Activated CD8-positive, alpha-beta memory T cell treated with anti-CD3 and anti-CD28 coated beads, Interleukin-2, amount 10 ng/mL, durations not matched to agents 7 days and 5 days (primary cell): Measurements from ENCODE around the gene ZBTB49. TPM values are rescaled to one million over a fixed set of nuclear protein-coding genes. Genes with fewer than 3 reads are reported as not detected.
"Not testable (repeated sequence)": the region's sequence is repeated elsewhere in the genome, so short reads cannot be mapped to it uniquely, and the experiment has no call there.

Experiments used
- ATAC-seq: fragments of 150-1000 bp; cut with Tn5 transposase; one replicate; pipeline ENCODE4 v1.10.0; 2021; ENCODE audit warnings: moderate library complexity
- CTCF ChIA-PET: fragments of 350-600 bp; sonication (Branson Sonifier 250); formaldehyde crosslinking; loops from one replicate; lab custom pipeline; 2021; ENCODE audit warnings: antibody characterized with exemption; lab: Charles Lee
- DNase-seq: peaks from one replicate; pipeline ENCODE4 v3.0.0-alpha.2; 2020
- H3K27ac Mint-ChIP-seq: one replicate; pipeline ENCODE4 v1.8.0; 2021; ENCODE audit warnings: mild to moderate bottlenecking, mixed read lengths
- H3K27me3 Mint-ChIP-seq: one replicate; pipeline ENCODE4 v1.8.0; 2021; ENCODE audit warnings: mixed read lengths
- H3K36me3 Mint-ChIP-seq: one replicate; pipeline ENCODE4 v1.8.0; 2021; ENCODE audit warnings: mild to moderate bottlenecking, mixed read lengths
- H3K4me1 Mint-ChIP-seq: one replicate; pipeline ENCODE4 v1.8.0; 2021; ENCODE audit warnings: mixed read lengths
- H3K4me3 Mint-ChIP-seq: one replicate; pipeline ENCODE4 v1.8.0; 2021; ENCODE audit warnings: mild to moderate bottlenecking, moderate library complexity, mixed read lengths
- H3K9me3 Mint-ChIP-seq: one replicate; pipeline ENCODE4 v1.8.0; 2022; ENCODE audit warnings: low read depth, mixed read lengths
- total RNA-seq, 2 experiments: library from RNA; stranded (reverse); gene quantifications; one replicate each; pipeline ENCODE4 v1.2.3, GENCODE V29; 2021

Gene ZBTB49, protein sequence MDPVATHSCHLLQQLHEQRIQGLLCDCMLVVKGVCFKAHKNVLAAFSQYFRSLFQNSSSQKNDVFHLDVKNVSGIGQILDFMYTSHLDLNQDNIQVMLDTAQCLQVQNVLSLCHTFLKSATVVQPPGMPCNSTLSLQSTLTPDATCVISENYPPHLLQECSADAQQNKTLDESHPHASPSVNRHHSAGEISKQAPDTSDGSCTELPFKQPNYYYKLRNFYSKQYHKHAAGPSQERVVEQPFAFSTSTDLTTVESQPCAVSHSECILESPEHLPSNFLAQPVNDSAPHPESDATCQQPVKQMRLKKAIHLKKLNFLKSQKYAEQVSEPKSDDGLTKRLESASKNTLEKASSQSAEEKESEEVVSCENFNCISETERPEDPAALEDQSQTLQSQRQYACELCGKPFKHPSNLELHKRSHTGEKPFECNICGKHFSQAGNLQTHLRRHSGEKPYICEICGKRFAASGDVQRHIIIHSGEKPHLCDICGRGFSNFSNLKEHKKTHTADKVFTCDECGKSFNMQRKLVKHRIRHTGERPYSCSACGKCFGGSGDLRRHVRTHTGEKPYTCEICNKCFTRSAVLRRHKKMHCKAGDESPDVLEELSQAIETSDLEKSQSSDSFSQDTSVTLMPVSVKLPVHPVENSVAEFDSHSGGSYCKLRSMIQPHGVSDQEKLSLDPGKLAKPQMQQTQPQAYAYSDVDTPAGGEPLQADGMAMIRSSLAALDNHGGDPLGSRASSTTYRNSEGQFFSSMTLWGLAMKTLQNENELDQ
- total RNA-seq, result 1 to 10 TPM; 4.8 to 8.1 TPM

DNA sequence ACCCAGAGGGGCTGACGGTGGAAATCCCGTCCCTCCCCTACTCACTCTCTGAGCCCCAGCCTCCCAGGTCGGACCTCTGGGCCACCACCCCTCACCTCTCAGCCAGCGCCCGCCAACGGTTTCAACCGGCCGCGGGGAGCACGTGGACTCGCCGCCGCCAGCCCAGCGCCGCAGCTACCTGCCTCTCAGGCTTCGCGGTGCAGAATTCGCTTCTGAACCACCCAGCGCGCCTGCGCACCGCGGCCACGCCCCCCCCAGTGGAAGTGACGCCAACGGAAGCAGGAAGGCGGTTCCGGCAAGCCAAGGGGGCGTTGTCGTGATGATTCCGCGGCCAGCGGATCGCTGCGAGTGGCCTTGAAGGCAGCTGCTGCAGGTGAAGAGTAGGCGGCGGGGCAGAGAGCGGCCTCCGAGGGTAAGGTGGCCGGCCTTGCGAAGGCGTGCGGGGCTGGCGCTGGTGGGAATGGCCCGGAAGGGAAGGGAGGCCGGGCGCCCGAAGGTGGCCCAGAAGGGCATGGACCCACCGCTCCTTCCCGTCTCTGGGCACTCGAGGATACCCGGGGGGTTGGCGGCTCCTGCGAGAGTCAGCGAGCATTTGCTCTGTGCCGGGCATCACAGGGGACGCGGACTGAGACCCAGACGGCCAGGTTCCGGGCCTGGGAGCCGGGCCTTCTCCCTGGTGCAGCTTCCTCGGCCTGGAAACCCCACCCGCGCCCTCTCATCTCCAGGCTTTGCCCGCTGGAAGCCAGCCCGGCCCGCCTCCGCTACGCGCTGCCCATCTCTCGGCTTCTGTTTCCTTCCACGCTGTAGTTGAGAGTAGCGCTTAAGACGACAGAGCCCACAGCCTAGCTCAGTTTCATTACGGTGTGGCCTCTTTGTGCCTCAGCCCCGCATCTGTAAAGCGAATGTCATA is at the start of gene ZBTB49, which contains the start of gene LYAR:
ZBTB49 (plus strand) TSS at position 311 of the 910 bp plus-strand sequence. CDS start 9,695 bp downstream, outside the sequence.
LYAR (minus strand) TSS at position 214 of the 910 bp plus-strand sequence. CDS start 6,412 bp downstream, outside the sequence.
- DNase-seq (peak; percentile 97), ATAC-seq (peak; percentile 93)
- peak within 1 kb of the TSS; percentile 95 for H3K4me3 Mint-ChIP-seq
- H3K36me3 Mint-ChIP-seq, result peaks cover 16% of the 10 kb centered on the region
- H3K27me3 Mint-ChIP-seq, result no peaks in the 10 kb centered on the region
- CTCF ChIA-PET, result interaction anchor here (0.6 to 1.5 kb wide), 5 partner anchors 8 to 1636 kb away, joined by 3 to 5 read pairs (median 4); no protein-coding TSS in a partner anchor
- peak within 1 kb of the TSS; percentile 86 for H3K27ac Mint-ChIP-seq
- H3K9me3 Mint-ChIP-seq, result no peaks in the 10 kb centered on the region
- H3K4me1 Mint-ChIP-seq, result peaks cover 47% of the 10 kb centered on the region

DNA sequence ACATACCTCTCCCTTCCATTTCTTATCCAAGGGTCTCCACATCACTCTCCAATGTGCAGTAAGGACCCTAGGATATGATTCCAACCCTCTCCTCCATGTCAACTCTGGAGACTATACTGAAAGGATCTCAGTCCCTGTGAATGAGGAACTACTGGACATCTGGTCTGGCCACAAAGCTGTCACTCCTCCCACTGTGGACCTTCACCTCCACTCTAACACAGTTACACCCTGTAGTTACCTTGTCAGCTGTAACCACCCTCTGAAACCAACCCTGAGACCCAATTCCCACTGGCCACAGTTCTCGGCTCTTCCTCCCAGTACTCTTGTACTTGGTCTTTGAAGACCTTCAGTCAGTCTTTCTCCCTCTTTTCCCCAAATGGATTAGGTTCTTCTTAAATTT is 44.9 kb upstream of the ZBTB49 start:
- CTCF ChIA-PET, result no interaction called here
- Mint-ChIP-seq H3K36me3 (peaks cover 29% of the 10 kb centered on the region), H3K4me1 (peaks cover 33% of the 10 kb centered on the region), H3K27ac (no peak overlapping the region), H3K27me3 (no peaks in the 10 kb centered on the region), H3K4me3 (no peak overlapping the region), H3K9me3 (no peaks in the 10 kb centered on the region)
- DNase-seq, result no peak
- ATAC-seq, result no peak

DNA sequence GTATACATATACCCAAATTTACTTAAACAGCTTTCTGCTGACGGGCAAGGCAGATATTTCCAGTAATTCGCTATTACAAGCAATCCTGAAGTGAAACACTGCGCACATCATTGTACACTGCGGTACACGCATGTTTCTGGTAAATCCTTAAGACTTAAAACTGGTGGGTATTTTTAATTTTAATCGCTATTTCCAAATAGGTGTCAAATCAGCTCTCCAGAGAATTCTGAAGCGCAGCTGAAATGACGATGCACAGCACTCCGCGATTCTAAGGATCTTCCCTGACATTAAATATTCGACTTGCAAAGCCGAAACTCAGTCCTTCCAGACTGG is 42.4 kb upstream of the ZBTB49 start:
- peak overlapping the region; percentile 81 for H3K4me3 Mint-ChIP-seq
- no peaks in the 10 kb centered on the region for H3K9me3 Mint-ChIP-seq
- H3K27ac Mint-ChIP-seq, result peak overlapping the region; percentile 97
- no peaks in the 10 kb centered on the region for H3K27me3 Mint-ChIP-seq
- DNase-seq (no peak), ATAC-seq (peak; percentile 20)
- H3K4me1 Mint-ChIP-seq, result peaks cover 34% of the 10 kb centered on the region
- CTCF ChIA-PET, result interaction anchor here (0.9 to 2.5 kb wide), 5 partner anchors 12 to 100 kb away, joined by 3 to 16 read pairs (median 7); no protein-coding TSS in a partner anchor
- peaks cover 19% of the 10 kb centered on the region for H3K36me3 Mint-ChIP-seq

DNA sequence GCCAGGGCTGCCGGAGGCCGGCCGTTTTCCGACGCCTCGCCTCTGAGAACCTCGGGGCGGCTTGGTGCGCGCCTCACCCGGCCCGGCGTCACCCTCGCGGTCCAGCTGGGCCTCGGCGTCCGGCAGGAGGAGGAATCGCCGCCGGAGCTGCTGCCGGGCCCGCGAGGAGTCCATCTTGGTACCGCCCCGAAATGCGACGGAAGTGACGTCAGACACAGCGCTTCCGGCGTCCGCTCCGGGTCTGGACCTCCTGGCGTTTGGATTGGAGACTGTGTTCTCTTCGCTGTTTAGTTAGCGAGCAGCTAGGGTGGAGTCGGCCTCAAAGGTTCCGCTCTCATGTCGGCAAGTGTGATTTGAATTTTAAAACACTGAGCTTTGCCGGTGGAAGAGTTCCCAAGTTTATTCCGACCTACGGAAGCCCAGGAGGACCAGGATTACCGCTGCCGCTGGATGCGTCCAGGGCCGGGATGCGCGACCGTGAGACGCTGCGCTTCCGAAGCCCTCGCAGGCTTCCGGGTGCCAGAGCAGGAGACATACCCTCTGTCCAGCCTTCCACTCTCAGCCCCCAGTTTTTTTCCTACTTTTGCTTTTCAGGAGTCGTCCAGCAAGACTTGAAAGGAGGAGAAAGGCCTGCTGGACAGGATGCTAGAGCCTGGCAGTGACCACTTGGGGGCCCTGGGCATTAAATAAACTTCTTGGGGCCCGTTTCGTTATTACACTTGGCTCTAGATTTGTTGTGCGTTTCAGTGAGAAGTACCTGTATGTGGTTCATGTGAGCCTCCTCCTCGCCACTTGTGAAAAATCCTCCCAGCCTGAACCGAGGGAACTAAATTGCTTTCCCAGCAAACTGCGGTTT is 41.8 kb upstream of the ZBTB49 start, which contains the start of gene TMEM128:
TMEM128 (minus strand) TSS at position 195 of the 856 bp plus-strand sequence; CDS start at position 174, 21 bp downstream.
- DNase-seq, result peak; percentile 95
- H3K27ac Mint-ChIP-seq, result peak within 1 kb of the TSS; percentile 97
- CTCF ChIA-PET, result interaction anchor here (0.9 to 2.5 kb wide), 5 partner anchors 12 to 100 kb away, joined by 3 to 16 read pairs (median 7); no protein-coding TSS in a partner anchor
- ATAC-seq, result peak; percentile 97
- H3K27me3 Mint-ChIP-seq, result no peaks in the 10 kb centered on the region
- H3K4me1 Mint-ChIP-seq, result peaks cover 40% of the 10 kb centered on the region
- peak within 1 kb of the TSS; percentile 81 for H3K4me3 Mint-ChIP-seq
- peaks cover 17% of the 10 kb centered on the region for H3K36me3 Mint-ChIP-seq
- H3K9me3 Mint-ChIP-seq, result no peaks in the 10 kb centered on the region

DNA sequence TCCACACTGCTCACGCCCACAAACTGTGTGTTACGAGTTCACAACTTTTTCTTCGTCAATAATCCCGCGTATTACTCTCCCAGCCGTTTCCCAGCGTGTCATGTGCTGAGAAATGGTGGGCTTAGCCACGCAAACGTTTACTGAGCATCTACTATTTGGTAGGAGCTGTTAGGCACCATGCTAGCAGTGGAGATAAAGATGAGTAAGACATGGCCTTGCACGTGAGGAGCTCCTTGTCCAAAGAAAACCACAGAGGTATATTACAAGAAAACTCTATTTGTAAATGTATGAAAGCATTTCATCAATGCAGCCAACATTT is 41.2 kb upstream of the ZBTB49 start:
- DNase-seq (no peak), ATAC-seq (no peak)
- CTCF ChIA-PET, result interaction anchor here (0.9 to 2.5 kb wide), 6 partner anchors 11 to 183 kb away, joined by 4 to 16 read pairs (median 7); no protein-coding TSS in a partner anchor
- Mint-ChIP-seq H3K27me3 (no peaks in the 10 kb centered on the region), H3K27ac (peak overlapping the region; percentile 97), H3K4me3 (peak overlapping the region; percentile 81), H3K9me3 (no peaks in the 10 kb centered on the region), H3K4me1 (peaks cover 38% of the 10 kb centered on the region), H3K36me3 (peaks cover 11% of the 10 kb centered on the region)

DNA sequence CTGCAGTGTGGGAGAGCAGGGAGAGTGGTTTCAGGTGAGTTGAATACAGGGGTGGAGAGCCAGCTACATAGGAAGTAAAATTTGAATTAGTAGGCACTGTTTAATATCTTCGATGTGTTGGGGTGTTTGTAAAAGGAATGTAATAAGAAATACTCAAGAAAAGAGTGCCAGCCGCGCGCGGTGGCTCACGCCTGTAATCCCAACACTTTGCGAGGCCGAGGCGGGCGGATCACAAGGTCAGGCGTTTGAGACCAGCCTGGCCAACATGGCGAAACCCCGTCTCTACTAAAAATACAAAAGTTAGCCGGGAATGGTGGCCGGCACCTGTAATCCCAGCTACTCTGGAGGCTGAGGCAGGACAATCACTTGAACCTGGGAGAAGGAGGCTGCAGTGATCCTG is 40.7 kb upstream of the ZBTB49 start:
- peak overlapping the region; percentile 81 for H3K4me3 Mint-ChIP-seq
- H3K27ac Mint-ChIP-seq, result peak overlapping the region; percentile 97
- not testable (repeated sequence) for ATAC-seq, H3K27me3 Mint-ChIP-seq, H3K9me3 Mint-ChIP-seq, DNase-seq
- CTCF ChIA-PET, result interaction anchor here (0.9 to 2.5 kb wide), 5 partner anchors 11 to 182 kb away, joined by 4 to 16 read pairs (median 7); no protein-coding TSS in a partner anchor
- H3K4me1 Mint-ChIP-seq, result peaks cover 38% of the 10 kb centered on the region
- peaks cover 11% of the 10 kb centered on the region for H3K36me3 Mint-ChIP-seq

DNA sequence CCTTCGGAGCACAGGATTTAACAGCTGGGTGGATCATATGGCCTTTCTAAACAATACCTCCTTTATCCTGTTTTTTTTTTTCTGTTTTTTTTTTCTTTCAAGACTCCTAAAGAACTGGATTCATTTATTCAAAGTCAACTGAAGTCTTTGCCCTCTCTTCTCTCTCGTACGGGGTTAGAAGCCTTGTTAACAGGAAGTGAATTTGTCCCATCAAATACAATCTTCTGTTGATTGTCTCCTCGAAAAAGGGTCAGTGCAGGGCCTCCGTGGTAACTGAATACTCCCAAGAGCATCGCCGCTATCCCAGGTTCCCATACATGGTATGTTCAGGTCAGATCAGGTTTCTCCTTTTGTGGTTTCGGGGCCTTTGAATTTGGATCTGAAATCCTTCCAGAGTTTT is 40.2 kb upstream of the ZBTB49 start:
- ATAC-seq (no peak), DNase-seq (no peak)
- Mint-ChIP-seq H3K36me3 (peaks cover 10% of the 10 kb centered on the region), H3K4me1 (peaks cover 33% of the 10 kb centered on the region), H3K27ac (no peak overlapping the region), H3K27me3 (no peaks in the 10 kb centered on the region), H3K4me3 (no peak overlapping the region), H3K9me3 (no peaks in the 10 kb centered on the region)
- CTCF ChIA-PET, result interaction anchor here (0.9 to 2.5 kb wide), 5 partner anchors 10 to 182 kb away, joined by 4 to 16 read pairs (median 11); no protein-coding TSS in a partner anchor

DNA sequence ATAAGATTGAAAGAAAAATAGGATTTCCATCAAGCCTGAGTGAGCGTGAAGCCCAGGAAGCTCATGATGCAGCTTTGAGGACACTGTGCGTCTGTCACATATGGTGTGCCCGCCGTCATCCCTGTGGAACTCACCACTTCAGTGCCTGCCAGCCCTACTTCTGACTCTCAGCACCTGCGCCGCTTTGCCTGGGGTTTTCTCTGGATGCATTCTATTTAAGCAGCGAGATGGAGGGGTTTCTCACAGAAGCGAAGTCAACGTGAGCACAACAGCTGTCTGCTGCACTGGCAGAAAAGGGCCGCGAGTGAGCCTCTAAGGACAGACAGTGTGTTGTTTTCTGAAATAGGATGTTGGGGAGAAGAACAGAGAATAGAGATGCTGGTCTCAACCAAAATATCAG is 35.9 kb upstream of the ZBTB49 start:
- Mint-ChIP-seq H3K9me3 (no peaks in the 10 kb centered on the region), H3K4me1 (peaks cover 8% of the 10 kb centered on the region), H3K27ac (no peak overlapping the region), H3K36me3 (no peaks in the 10 kb centered on the region), H3K4me3 (no peak overlapping the region), H3K27me3 (no peaks in the 10 kb centered on the region)
- CTCF ChIA-PET, result interaction anchor here (1.5 to 2.3 kb wide), 3 partner anchors 50 to 81 kb away, joined by 3 to 13 read pairs (median 5); no protein-coding TSS in a partner anchor
- no peak for ATAC-seq
- DNase-seq, result no peak

DNA sequence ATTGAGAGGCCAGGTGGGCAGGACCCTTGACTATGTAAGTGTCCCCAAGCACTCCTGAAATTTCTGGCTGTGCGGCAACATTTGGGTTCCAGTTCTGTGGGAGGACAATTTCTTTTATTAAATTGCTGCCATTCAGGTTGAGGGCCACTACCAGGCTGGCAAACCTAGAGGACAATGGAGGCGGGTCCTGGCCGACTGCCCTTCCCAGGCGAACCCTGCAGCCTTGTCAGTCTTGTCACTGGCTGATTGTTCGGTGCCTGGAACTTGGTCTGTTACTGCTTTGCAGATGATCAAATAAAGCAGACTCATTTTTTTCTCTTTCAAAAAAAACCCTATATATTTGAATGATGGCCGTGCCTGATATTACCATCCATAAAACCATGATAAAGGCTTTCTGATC is 35.4 kb upstream of the ZBTB49 start:
- Mint-ChIP-seq H3K9me3 (no peaks in the 10 kb centered on the region), H3K4me3 (no peak overlapping the region), H3K4me1 (peaks cover 7% of the 10 kb centered on the region), H3K27ac (no peak overlapping the region), H3K36me3 (no peaks in the 10 kb centered on the region), H3K27me3 (no peaks in the 10 kb centered on the region)
- CTCF ChIA-PET, result interaction anchor here (1.0 to 2.3 kb wide), 5 partner anchors 15 to 88 kb away, joined by 3 to 13 read pairs (median 5); no protein-coding TSS in a partner anchor
- DNase-seq (no peak), ATAC-seq (no peak)

DNA sequence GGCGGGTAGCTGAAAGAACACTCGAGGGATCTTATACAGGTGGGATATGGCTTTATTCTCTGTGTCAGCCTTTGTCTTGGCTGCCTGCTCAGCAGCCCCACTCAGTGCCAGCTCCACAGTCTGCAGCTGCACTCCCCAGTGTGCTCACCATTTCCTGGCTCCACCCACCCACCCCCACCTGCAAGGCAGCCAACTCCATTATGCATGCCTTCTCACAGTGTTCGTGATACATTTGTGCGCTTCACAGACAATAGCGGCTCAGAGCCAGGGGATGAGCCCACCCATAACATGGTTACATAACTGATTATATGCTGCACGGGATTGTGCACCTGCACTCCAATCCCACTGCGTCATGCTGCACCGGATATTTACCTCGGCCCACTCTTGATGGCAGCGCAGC is 33.3 kb upstream of the ZBTB49 start:
- DNase-seq (no peak), ATAC-seq (no peak)
- H3K36me3 Mint-ChIP-seq, result no peaks in the 10 kb centered on the region
- no peaks in the 10 kb centered on the region for H3K9me3 Mint-ChIP-seq
- no peak overlapping the region for H3K27ac Mint-ChIP-seq
- peaks cover 12% of the 10 kb centered on the region for H3K4me1 Mint-ChIP-seq
- CTCF ChIA-PET, result interaction anchor here (1.0 to 2.3 kb wide), 2 partner anchors 79 to 174 kb away, joined by 3 to 13 read pairs; no protein-coding TSS in a partner anchor
- no peak overlapping the region for H3K4me3 Mint-ChIP-seq
- no peaks in the 10 kb centered on the region for H3K27me3 Mint-ChIP-seq

DNA sequence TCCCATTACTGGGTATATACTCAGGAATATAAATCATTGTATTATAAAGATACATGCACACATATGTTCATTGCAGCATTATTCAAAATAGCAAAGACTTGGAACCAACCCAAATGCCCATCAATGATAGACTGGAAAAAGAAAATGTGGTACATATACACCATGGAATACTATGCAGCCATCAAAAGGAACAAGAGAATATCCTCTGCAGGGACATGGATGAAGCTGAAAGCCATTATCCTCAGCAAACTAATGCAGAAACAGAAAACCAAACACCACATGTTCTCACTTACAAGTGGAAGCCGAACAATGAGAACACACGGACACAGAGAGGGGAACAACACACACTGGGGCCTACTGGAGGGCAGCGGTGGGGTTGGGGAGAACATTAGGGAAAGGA is 32.3 kb upstream of the ZBTB49 start:
- H3K36me3 Mint-ChIP-seq, result not testable (repeated sequence)
- CTCF ChIA-PET, result interaction anchor here (3.6 kb wide), 1 partner anchor 76 kb away, joined by 58 read pairs; no protein-coding TSS in a partner anchor

More for the DNA sequence above, 32.3 kb upstream of the ZBTB49 start:
- H3K27me3 Mint-ChIP-seq, H3K9me3 Mint-ChIP-seq, DNase-seq, ATAC-seq, H3K27ac Mint-ChIP-seq, H3K4me3 Mint-ChIP-seq: not testable (repeated sequence)
- peaks cover 10% of the 10 kb centered on the region for H3K4me1 Mint-ChIP-seq
